ENCODE results near the gene RIOX2. TPM values are rescaled to one million over a fixed set of nuclear protein-coding genes. Genes with fewer than 3 reads are reported as not detected.
"Not testable (repeated sequence)": the region's sequence is repeated elsewhere in the genome, so short reads cannot be mapped to it uniquely, and the experiment has no call there.

The RIOX2 gene
- total and polyA plus RNA-seq, 2 donors (not counting 1 experiment from before 2014, with no cell fraction given): 18.5 to 23.6 TPM

- Histone ChIP-seq H3K4me3 (ENCODE audit: control extremely low read depth in 1 of 5, extremely low read depth in 1 of 5, insufficient read depth in 1 of 5, low read depth in 2 of 5, low read length in 4 of 5) (no peak overlapping the region), H3K9me3 (ENCODE audit: control extremely low read depth in 1 of 3, control insufficient read depth in 2 of 3, insufficient read depth in 1 of 3, low read length in 2 of 3) (peaks cover 0 to 1% (median 0%) of the 10 kb centered on the region in 3 donors), H3K4me1 (ENCODE audit: control insufficient read depth in 2 of 2, insufficient read depth in 2 of 2, low read length in 2 of 2) (peaks cover 6 to 8% of the 10 kb centered on the region in 2 donors), H3K27me3 (replicated peaks in 1 of 4; ENCODE audit: control extremely low read depth in 1 of 4, control insufficient read depth in 3 of 4, insufficient read depth in 4 of 4, low read length in 3 of 4) (no peaks in the 10 kb centered on the region), H3K27ac (ENCODE audit: low read length in 2 of 2) (peak overlapping the region in 1 of 2 donors; percentile 48), H3K36me3 (replicated peaks in 1 of 2; ENCODE audit: control extremely low read depth in 1 of 2, control insufficient read depth in 1 of 2, extremely low read depth in 1 of 2, insufficient read depth in 2 of 2, low read length in 1 of 2) (peaks cover 0 to 2% of the 10 kb centered on the region in 2 experiments), H3K79me2 (ENCODE audit: control insufficient read depth, insufficient read depth, low read length) (no peaks in the 10 kb centered on the region), H3K9ac (ENCODE audit: low read length) (no peak overlapping the region), H4K20me1 (ENCODE audit: control insufficient read depth, insufficient read depth, low read length, poor library complexity, severe bottlenecking) (no peaks in the 10 kb centered on the region), H3K4me2 (replicated peaks; ENCODE audit: low read depth, low read length, poor library complexity, severe bottlenecking) (no peak overlapping the region), H2AFZ (ENCODE audit: insufficient read depth, low read depth, low read length, poor library complexity, severe bottlenecking) (no peak overlapping the region)
- intact Hi-C loops (cut with micrococcal nuclease): loop anchor here (5.0 kb wide), 1 partner anchor 96 kb away; no protein-coding TSS in a partner anchor
- ChIA-PET CTCF (no interaction called here), POLR2A (no interaction called here)
- H3K27ac Mint-ChIP-seq: no peak overlapping the region
- no peak overlapping the region for H3K4me3 Mint-ChIP-seq
- no peak for TF ChIP-seq CTCF (IDR thresholded peaks at IDR 0.05)
- no peak for TF ChIP-seq EZH2 (IDR thresholded peaks at IDR 0.05; ENCODE audit: borderline replicate concordance, insufficient read depth, low read depth, low read length, poor library complexity, severe bottlenecking)
- H3K4me1 Mint-ChIP-seq: peaks cover 4% of the 10 kb centered on the region
- no peaks in the 10 kb centered on the region for H3K9me3 Mint-ChIP-seq (ENCODE audit: insufficient read depth)
- ATAC-seq (ENCODE audit: low read depth): no peak
- no peak for DNase-seq
- 100% methylated on average over 2 of the region's 3 CpGs for WGBS (ENCODE audit: insufficient coverage)
- H3K27me3 Mint-ChIP-seq: no peaks in the 10 kb centered on the region
Observed at GRCh38 chr3:97911459-97911858, 60.8 kb downstream of the RIOX2 start.

GRCh38 chr3:97910931-97911351 lies 61.3 kb downstream of the RIOX2 start:
- H4K20me1 ChIP-seq (ENCODE audit: control insufficient read depth, insufficient read depth, low read length, poor library complexity, severe bottlenecking): no peaks in the 10 kb centered on the region
- H3K27me3 Mint-ChIP-seq: no peaks in the 10 kb centered on the region
- DNase-seq (peak; percentile 24), ATAC-seq (ENCODE audit: low read depth) (no peak)
- peaks cover 6 to 8% of the 10 kb centered on the region in 2 donors for H3K4me1 ChIP-seq (ENCODE audit: control insufficient read depth in 2 of 2, insufficient read depth in 2 of 2, low read length in 2 of 2)
- H3K4me3 Mint-ChIP-seq: no peak overlapping the region
- peak overlapping the region; percentile 38 for H3K4me2 ChIP-seq (replicated peaks; ENCODE audit: low read depth, low read length, poor library complexity, severe bottlenecking)
- H3K4me1 Mint-ChIP-seq: peaks cover 4% of the 10 kb centered on the region
- peaks cover 0 to 2% of the 10 kb centered on the region in 2 experiments for H3K36me3 ChIP-seq (replicated peaks in 1 of 2; ENCODE audit: control extremely low read depth in 1 of 2, control insufficient read depth in 1 of 2, extremely low read depth in 1 of 2, insufficient read depth in 2 of 2, low read length in 1 of 2)
- H3K27ac Mint-ChIP-seq: peak overlapping the region; percentile 16
- no peaks in the 10 kb centered on the region for H3K79me2 ChIP-seq (ENCODE audit: control insufficient read depth, insufficient read depth, low read length)
- peak overlapping the region in 1 of 2 donors; percentile 48 for H3K27ac ChIP-seq (ENCODE audit: low read length in 2 of 2)
- TF ChIP-seq EZH2 (IDR thresholded peaks at IDR 0.05; ENCODE audit: borderline replicate concordance, insufficient read depth, low read depth, low read length, poor library complexity, severe bottlenecking) (no peak), CTCF (IDR thresholded peaks at IDR 0.05) (no peak)
- H3K4me3 ChIP-seq (ENCODE audit: control extremely low read depth in 1 of 5, extremely low read depth in 1 of 5, insufficient read depth in 1 of 5, low read depth in 2 of 5, low read length in 4 of 5): peak overlapping the region in 2 of 5 experiments; percentile 17 to 35
- ChIA-PET CTCF (no interaction called here), POLR2A (no interaction called here)
- no peaks in the 10 kb centered on the region for H3K9me3 Mint-ChIP-seq (ENCODE audit: insufficient read depth)
- 0% methylated on average over 1 of the region's 3 CpGs for WGBS (ENCODE audit: insufficient coverage)
- peak overlapping the region; percentile 22 for H3K9ac ChIP-seq (ENCODE audit: low read length)
- H3K27me3 ChIP-seq (replicated peaks in 1 of 4; ENCODE audit: control extremely low read depth in 1 of 4, control insufficient read depth in 3 of 4, insufficient read depth in 4 of 4, low read length in 3 of 4): no peaks in the 10 kb centered on the region
- intact Hi-C loops (cut with micrococcal nuclease): loop anchor here (5.0 kb wide), 1 partner anchor 96 kb away; no protein-coding TSS in a partner anchor
- H3K9me3 ChIP-seq (ENCODE audit: control extremely low read depth in 1 of 3, control insufficient read depth in 2 of 3, insufficient read depth in 1 of 3, low read length in 2 of 3): peaks cover 0 to 1% (median 0%) of the 10 kb centered on the region in 3 donors
- H2AFZ ChIP-seq (ENCODE audit: insufficient read depth, low read depth, low read length, poor library complexity, severe bottlenecking): no peak overlapping the region

- H3K4me3 ChIP-seq (ENCODE audit: control extremely low read depth in 1 of 5, extremely low read depth in 1 of 5, insufficient read depth in 1 of 5, low read depth in 2 of 5, low read length in 4 of 5): peak overlapping the region in 2 of 5 experiments; percentile 35 to 43
Observed at GRCh38 chr3:97910236-97910831, 61.9 kb downstream of the RIOX2 start.

More at GRCh38 chr3:97910236-97910831, 61.9 kb downstream of the RIOX2 start:
- peak overlapping the region; percentile 13 for H3K4me3 Mint-ChIP-seq
- H3K36me3 ChIP-seq (replicated peaks in 1 of 2; ENCODE audit: control extremely low read depth in 1 of 2, control insufficient read depth in 1 of 2, extremely low read depth in 1 of 2, insufficient read depth in 2 of 2, low read length in 1 of 2); H2AFZ ChIP-seq (ENCODE audit: insufficient read depth, low read depth, low read length, poor library complexity, severe bottlenecking); H3K9me3 Mint-ChIP-seq (ENCODE audit: insufficient read depth); CTCF ChIA-PET; H3K4me1 Mint-ChIP-seq; H3K79me2 ChIP-seq (ENCODE audit: control insufficient read depth, insufficient read depth, low read length); H3K27ac ChIP-seq (ENCODE audit: low read length in 2 of 2); ATAC-seq (ENCODE audit: low read depth); H3K27ac Mint-ChIP-seq; H3K4me1 ChIP-seq (ENCODE audit: control insufficient read depth in 2 of 2, insufficient read depth in 2 of 2, low read length in 2 of 2); H4K20me1 ChIP-seq (ENCODE audit: control insufficient read depth, insufficient read depth, low read length, poor library complexity, severe bottlenecking); H3K27me3 ChIP-seq (replicated peaks in 1 of 4; ENCODE audit: control extremely low read depth in 1 of 4, control insufficient read depth in 3 of 4, insufficient read depth in 4 of 4, low read length in 3 of 4); POLR2A ChIA-PET; H3K27me3 Mint-ChIP-seq; H3K9me3 ChIP-seq (ENCODE audit: control extremely low read depth in 1 of 3, control insufficient read depth in 2 of 3, insufficient read depth in 1 of 3, low read length in 2 of 3): not testable (repeated sequence)
- peak overlapping the region; percentile 22 for H3K9ac ChIP-seq (ENCODE audit: low read length)
- DNase-seq: peak; percentile 9
- peak overlapping the region; percentile 38 for H3K4me2 ChIP-seq (replicated peaks; ENCODE audit: low read depth, low read length, poor library complexity, severe bottlenecking)
- intact Hi-C loops (cut with micrococcal nuclease): loop anchor here (5.0 kb wide), 1 partner anchor 97 kb away; no protein-coding TSS in a partner anchor
- WGBS (ENCODE audit: insufficient coverage): 81% methylated on average over 17 of the region's 24 CpGs

All from B cell (primary cell).